ENCODE measurements around the gene ADAMTS19.

- TF ChIP-seq CTCF (IDR thresholded peaks at IDR 0.05; ENCODE audit: low read depth, low read length, poor library complexity, severe bottlenecking), result no peak
- TF ChIP-seq EZH2phosphoT487 (IDR thresholded peaks at IDR 0.05; ENCODE audit: borderline replicate concordance, low read length), result no peak
Observed at GRCh38 chr5:129425031-129425430, 35.1 kb upstream of the ADAMTS19 start.
